HepG2 (cell line): ENCODE measurements around the gene GRID1.

Experiments used
- CTCF ChIP-seq: sonication (generic); formaldehyde crosslinking; IDR thresholded peaks from 2 replicates; pipeline ENCODE4 v1.5.0; 2020; ENCODE audit warnings: mild to moderate bottlenecking, missing genetic modification reagents, moderate library complexity
- GABPB1 ChIP-seq: IDR thresholded peaks from 2 replicates; pipeline ENCODE4 v1.6.1; 2016; ENCODE audit warnings: mild to moderate bottlenecking, missing genetic modification reagents, moderate library complexity, missing compliant biosample characterization
- HDAC2 ChIP-seq: sonication (generic); formaldehyde crosslinking; IDR thresholded peaks from 2 replicates; pipeline ENCODE4 v1.4.0; 2020; ENCODE audit warnings: missing genetic modification reagents
- KMT2A ChIP-seq: sonication (generic); formaldehyde crosslinking; IDR thresholded peaks from 2 replicates; pipeline ENCODE4 v1.4.0; 2020; ENCODE audit warnings: missing genetic modification reagents
- POLR2A ChIP-seq, 2 experiments: IDR thresholded peaks; 2 replicates each; pipeline ENCODE4 v1.6.1; 2011; ENCODE audit warnings: low read depth in 2 of 2, low read length in 2 of 2, mild to moderate bottlenecking in 1 of 2, moderate library complexity in 1 of 2; ENCODE audit not compliant: insufficient read depth in 1 of 2
- POLR2AphosphoS5 ChIP-seq: IDR thresholded peaks from 2 replicates; pipeline ENCODE4 v1.6.1; 2012; ENCODE audit warnings: low read depth, low read length
- ZBTB46 ChIP-seq: sonication (generic); formaldehyde crosslinking; IDR thresholded peaks from 2 replicates; pipeline ENCODE4 v1.4.0; 2020; ENCODE audit warnings: mild to moderate bottlenecking, missing genetic modification reagents, borderline replicate concordance
- ZNF253 ChIP-seq: sonication (generic); formaldehyde crosslinking; IDR thresholded peaks from 2 replicates; pipeline ENCODE4 v1.8.0; 2022; ENCODE audit warnings: mild to moderate bottlenecking, missing genetic modification reagents, borderline replicate concordance
- ZNF260 ChIP-seq: sonication (generic); formaldehyde crosslinking; IDR thresholded peaks from 2 replicates; pipeline ENCODE4 v1.4.0; 2020; ENCODE audit warnings: missing genetic modification reagents, low read depth, mild to moderate bottlenecking, borderline replicate concordance
- ZNF484 ChIP-seq: sonication (generic); formaldehyde crosslinking; IDR thresholded peaks from 2 replicates; pipeline ENCODE4 v1.5.1; 2020; ENCODE audit warnings: mild to moderate bottlenecking, low read depth, missing genetic modification reagents, borderline replicate concordance
- ZNF740 ChIP-seq: sonication (generic); formaldehyde crosslinking; IDR thresholded peaks from 2 replicates; pipeline ENCODE4 v1.4.0; 2020; ENCODE audit warnings: missing genetic modification reagents

GRCh38 chr10:85658518-85658917, 708.1 kb downstream of the GRID1 start:
- TF ChIP-seq ZNF740 (CRISPR knock-in tag) (no peak), ZNF484 (CRISPR knock-in tag) (no peak), KMT2A (CRISPR knock-in tag) (no peak), ZNF260 (no peak), ZNF253 (CRISPR knock-in tag) (no peak), CTCF (CRISPR knock-in tag) (no peak), GABPB1 (no peak), POLR2A (IDR thresholded peaks at IDR 0.05; ENCODE audit: insufficient read depth in 1 of 2, low read depth in 2 of 2, low read length in 2 of 2) (no peak), ZBTB46 (CRISPR knock-in tag) (no peak), POLR2AphosphoS5 (no peak), HDAC2 (CRISPR knock-in tag) (no peak)
